Activated CD4-positive, alpha-beta T cell treated with anti-CD3 and anti-CD28 coated beads for 1 hour (primary cell): ENCODE measurements around the gene KRT6B.

Experiments
- DNase-seq: peaks from one replicate; pipeline ENCODE4 v3.0.0-alpha.2; 2020

KRT6B gene

GRCh38 chr12:52435659-52435999, 16.3 kb downstream of the KRT6B start:
- no peak for DNase-seq

DNA sequence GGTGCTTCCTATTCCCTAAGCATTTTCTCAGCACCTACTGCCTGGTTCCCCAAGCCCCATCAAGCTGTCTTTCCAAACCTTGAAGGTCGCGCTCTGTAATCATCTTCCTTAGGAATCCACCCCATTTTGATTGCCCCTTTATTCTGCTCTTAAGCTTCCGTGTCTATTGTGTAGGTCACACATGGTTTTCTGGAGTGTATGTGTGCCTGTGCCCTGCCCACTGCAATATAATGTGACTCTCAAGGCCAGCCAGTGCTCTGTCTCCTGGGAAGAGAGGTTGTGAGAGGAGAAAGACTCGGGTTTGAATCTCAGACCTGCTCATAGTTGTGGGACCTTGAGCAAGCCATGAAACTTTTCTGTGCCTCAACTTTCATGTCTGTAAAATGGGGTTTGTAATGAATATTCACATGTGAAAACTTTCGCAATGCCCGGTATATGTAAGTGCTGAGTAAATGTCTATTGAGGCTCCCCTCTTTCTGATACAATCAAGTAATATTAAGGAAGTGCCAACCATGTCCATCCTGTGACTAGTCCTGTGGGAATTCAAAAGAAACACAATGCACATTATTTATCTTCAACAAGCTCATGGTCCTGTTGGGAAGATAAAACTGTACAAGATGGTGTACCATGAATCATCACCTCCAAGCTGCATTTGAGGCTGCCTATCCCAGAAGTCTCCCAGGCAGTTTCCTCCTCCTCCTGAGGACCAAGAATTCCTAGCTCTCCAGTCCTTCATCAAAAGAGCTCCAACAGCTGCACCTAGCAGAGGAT, 17.0 kb downstream of the KRT6B start:
- DNase-seq = no peak

GRCh38 chr12:52434081-52434733, 17.7 kb downstream of the KRT6B start, which contains the start of gene KRT75:
TSS of gene KRT75 (minus strand) at chr12:52434371. CDS start at chr12:52434304, 67 bp downstream.
- DNase-seq = no peak

GRCh38 chr12:52433501-52434080, 18.4 kb downstream of the KRT6B start:
- DNase-seq = no peak

DNA sequence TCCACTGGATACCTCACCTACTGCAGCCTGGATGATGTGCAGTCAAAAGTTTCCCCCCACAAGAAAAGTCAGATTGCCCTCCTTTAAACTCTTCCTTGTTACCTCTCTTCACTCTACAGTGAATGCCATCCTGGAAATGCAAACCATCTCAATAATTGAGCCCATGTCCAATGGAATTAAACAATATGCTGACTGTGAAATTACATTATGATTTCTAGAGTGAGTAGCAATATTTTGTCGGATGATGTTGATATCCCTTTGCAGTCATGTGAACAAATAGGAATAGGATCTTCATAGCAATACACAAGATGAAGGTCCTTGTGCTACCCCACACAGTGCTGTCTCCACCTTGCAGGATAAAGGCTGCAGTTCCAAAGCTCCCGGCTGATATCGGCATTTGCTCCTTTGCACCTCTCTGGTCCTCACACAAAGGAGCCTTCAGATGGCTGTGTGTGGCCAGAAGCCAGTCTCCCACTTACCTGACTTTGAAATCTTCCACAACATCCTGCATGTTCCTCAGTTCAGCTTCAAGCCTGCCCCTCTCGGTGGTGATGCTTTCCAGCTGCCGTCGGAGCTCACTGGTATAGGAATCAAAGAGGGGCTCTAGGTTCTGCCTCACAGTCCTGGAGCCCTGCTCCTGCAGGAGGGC, 19.3 kb downstream of the KRT6B start:
- no peak for DNase-seq

- no peak for DNase-seq
Observed at GRCh38 chr12:52428121-52428520, 23.8 kb downstream of the KRT6B start.

DNA sequence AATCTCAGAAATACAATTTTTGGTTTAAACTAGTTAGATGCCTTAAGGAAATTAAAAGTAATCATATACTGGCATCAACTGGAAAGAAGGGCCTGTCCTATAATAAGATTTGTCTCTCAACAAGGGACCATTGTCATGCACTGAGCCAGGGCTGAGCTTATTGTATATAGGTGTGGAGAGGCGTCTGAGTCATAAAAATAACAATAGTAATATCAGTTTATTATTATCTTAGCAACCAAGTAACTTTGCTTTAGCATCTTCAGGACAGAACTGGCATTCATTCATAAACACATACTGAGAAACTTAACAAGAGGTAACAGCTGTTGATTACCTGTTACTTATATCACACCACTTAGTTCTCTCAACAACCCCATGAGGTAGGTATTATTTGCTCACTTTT, 24.9 kb downstream of the KRT6B start:
- DNase-seq = no peak

- DNase-seq = no peak
Observed at GRCh38 chr12:52426034-52426433, 25.9 kb downstream of the KRT6B start.

- no peak for DNase-seq
Observed at GRCh38 chr12:52425466-52425865, 26.5 kb downstream of the KRT6B start.

DNA sequence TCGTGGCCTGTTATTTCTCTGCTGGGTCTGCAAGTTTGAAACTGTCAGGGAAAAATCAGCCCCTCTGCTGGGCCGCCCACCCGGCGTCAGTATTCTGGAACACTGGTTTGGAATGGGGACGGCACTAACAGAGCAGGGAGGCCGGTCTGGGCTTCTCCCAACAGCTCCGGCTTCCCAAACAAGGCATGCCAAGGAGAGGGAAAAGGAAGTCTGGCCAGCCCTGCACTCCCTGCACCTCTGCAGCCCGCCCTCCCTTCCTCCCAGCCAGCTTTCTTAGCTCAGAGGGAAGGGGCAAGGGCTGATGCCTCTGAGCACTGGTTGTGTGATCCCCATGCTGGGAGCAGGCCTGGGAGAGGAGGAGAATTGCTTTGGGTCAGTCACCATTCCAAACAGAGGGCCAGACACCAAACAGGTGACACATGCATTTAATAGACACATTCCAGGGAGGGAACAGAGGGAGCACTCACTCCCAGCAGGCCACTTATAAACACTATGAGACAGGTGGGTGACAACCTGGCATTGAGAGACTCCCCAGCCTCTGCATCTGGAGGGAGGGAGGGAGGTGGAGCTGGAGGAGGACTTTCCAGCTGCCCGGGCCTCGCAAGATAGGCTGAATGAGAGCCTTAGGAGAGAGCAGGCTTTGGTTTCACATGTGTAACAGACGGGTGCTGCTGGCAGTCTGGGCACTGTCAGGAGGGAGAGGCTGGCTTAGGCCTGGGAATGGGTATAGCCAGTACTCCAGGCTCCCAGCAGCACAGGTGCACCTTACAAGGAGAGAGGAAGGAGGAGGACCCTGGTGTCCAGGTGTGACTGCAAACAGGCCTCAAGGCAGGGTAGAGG, 28.1 kb downstream of the KRT6B start:
- no peak for DNase-seq

- DNase-seq = no peak
Observed at GRCh38 chr12:52423035-52423434, 28.9 kb downstream of the KRT6B start.

- no peak for DNase-seq
Observed at GRCh38 chr12:52419656-52420055, 32.3 kb downstream of the KRT6B start.

DNA sequence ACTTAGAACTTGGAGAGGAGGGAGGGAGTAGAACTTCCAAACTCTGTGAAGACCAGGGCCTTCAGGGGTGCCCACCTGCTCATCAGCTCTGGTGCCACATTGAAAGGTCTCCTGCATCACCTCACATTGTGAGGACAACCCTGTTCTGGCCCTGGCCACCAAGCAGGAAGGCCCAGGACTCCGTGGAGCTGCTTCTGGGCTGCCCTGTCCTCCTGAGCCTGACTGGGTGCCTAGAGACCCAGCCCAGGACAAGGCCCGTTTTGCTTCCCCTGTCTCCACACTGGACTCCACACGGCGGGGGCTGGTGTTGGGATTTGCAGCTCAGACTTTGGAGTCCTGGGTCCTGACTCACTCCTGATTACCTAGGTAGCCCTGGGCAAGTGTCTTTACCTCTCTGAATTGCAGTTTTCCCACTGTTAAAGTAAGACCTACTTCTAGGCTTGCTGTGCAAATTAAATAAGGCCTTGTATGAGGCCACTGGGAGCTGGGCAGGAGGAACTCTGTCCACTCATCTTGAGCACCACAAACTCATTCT, 33.3 kb downstream of the KRT6B start:
- DNase-seq = no peak

GRCh38 chr12:52417740-52418139, 34.2 kb downstream of the KRT6B start:
- no peak for DNase-seq

- DNase-seq = no peak
Observed at GRCh38 chr12:52416795-52417194, 35.2 kb downstream of the KRT6B start.

GRCh38 chr12:52415870-52416750, 35.8 kb downstream of the KRT6B start:
- no peak for DNase-seq

GRCh38 chr12:52414936-52415335, 37.0 kb downstream of the KRT6B start:
- no peak for DNase-seq

GRCh38 chr12:52413782-52414345, 38.1 kb downstream of the KRT6B start:
- DNase-seq = no peak

DNA sequence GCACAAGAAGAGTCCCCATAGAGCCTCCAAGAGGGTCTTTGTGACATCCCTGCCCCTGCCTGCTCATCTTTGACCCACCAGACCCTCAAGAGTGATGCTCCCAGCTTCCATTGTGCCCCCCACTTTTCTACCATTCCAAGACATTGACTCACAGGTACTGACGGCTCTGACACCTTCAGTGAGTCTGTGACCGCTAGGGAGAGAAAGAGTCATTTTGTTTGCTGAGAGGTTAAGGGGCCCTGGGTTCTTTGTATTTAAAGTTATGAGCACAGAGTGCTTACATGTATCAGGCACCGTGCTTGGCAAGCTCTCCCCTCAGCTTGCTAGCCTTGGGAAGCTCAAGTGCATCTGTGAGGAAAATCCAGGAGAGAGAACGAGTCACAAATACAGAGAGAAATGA, 38.7 kb downstream of the KRT6B start:
- DNase-seq = no peak

GRCh38 chr12:52411815-52412214, 40.1 kb downstream of the KRT6B start:
- no peak for DNase-seq
